ENCODE measurements around the gene DOK3.

Gene DOK3

GRCh38 chr5:177514541-177514940, 4.9 kb upstream of the DOK3 start:
- DNase-seq (ENCODE audit: low read depth in 3 of 3, low spot score in 1 of 3): no peak

GRCh38 chr5:177513500-177513899, 3.9 kb upstream of the DOK3 start:
- no peak for DNase-seq (ENCODE audit: low read depth in 3 of 3, low spot score in 1 of 3)

- no peak for DNase-seq (ENCODE audit: low read depth in 3 of 3, low spot score in 1 of 3)
Measured at GRCh38 chr5:177512736-177513380, 3.2 kb upstream of the DOK3 start.

GRCh38 chr5:177511796-177512675, 2.4 kb upstream of the DOK3 start:
- DNase-seq (ENCODE audit: low read depth in 3 of 3, low spot score in 1 of 3): no peak

GRCh38 chr5:177511181-177511580, 1.6 kb upstream of the DOK3 start:
- no peak for DNase-seq (ENCODE audit: low read depth in 3 of 3, low spot score in 1 of 3)

- DNase-seq (ENCODE audit: low read depth in 3 of 3, low spot score in 1 of 3): no peak
Measured at GRCh38 chr5:177510567-177511053, 984 bp upstream of the DOK3 start.

- no peak for DNase-seq (ENCODE audit: low read depth in 3 of 3, low spot score in 1 of 3)
Measured at GRCh38 chr5:177509991-177510566, 453 bp upstream of the DOK3 start.

- DNase-seq (ENCODE audit: low read depth in 3 of 3, low spot score in 1 of 3): no peak
Measured at GRCh38 chr5:177508837-177509236, 789 bp downstream of the DOK3 start.

- DNase-seq (ENCODE audit: low read depth in 3 of 3, low spot score in 1 of 3): no peak
Measured at GRCh38 chr5:177508221-177508611, 1.4 kb downstream of the DOK3 start.

GRCh38 chr5:177507596-177508220, 1.9 kb downstream of the DOK3 start:
- no peak for DNase-seq (ENCODE audit: low read depth in 3 of 3, low spot score in 1 of 3)

GRCh38 chr5:177507165-177507564, 2.5 kb downstream of the DOK3 start:
- DNase-seq (ENCODE audit: low read depth in 3 of 3, low spot score in 1 of 3): no peak

GRCh38 chr5:177505075-177505474, 4.6 kb downstream of the DOK3 start:
- DNase-seq (ENCODE audit: low read depth in 3 of 3, low spot score in 1 of 3): no peak

- DNase-seq (ENCODE audit: low read depth in 3 of 3, low spot score in 1 of 3): no peak
Measured at GRCh38 chr5:177504086-177505056, 5.3 kb downstream of the DOK3 start.

GRCh38 chr5:177503351-177504085, 6.1 kb downstream of the DOK3 start:
- DNase-seq (ENCODE audit: low read depth in 3 of 3, low spot score in 1 of 3): no peak

- no peak for DNase-seq (ENCODE audit: low read depth in 3 of 3, low spot score in 1 of 3)
Measured at GRCh38 chr5:177502886-177503285, 6.7 kb downstream of the DOK3 start.

- DNase-seq (ENCODE audit: low read depth in 3 of 3, low spot score in 1 of 3): no peak
Measured at GRCh38 chr5:177501874-177502678, 7.5 kb downstream of the DOK3 start.

- peak; percentile 59 to 84 (median 69) for DNase-seq (ENCODE audit: low read depth in 3 of 3, low spot score in 1 of 3)
Measured at GRCh38 chr5:177500685-177501522, 8.7 kb downstream of the DOK3 start.

GRCh38 chr5:177499842-177500241, 9.8 kb downstream of the DOK3 start:
- no peak for DNase-seq (ENCODE audit: low read depth in 3 of 3, low spot score in 1 of 3)
